GM19452 (cell line): Measurements from ENCODE around the gene FNDC3A.
"Not testable (repeated sequence)": the region's sequence is repeated elsewhere in the genome, so short reads cannot be mapped to it uniquely, and the experiment has no call there.

Experiments
- ATAC-seq: cut with Tn5 transposase; IDR thresholded peaks from one replicate; pipeline ENCODE4 v1.9.1; 2021; ENCODE audit not compliant: unreplicated experiment

The FNDC3A gene

GRCh38 chr13:49040872-49041271 is 65.2 kb downstream of the FNDC3A start:
- ATAC-seq = no peak

- no peak for ATAC-seq
Measured at GRCh38 chr13:49042476-49042875, 66.8 kb downstream of the FNDC3A start.

GRCh38 chr13:49044008-49044407 is 68.3 kb downstream of the FNDC3A start:
- no peak for ATAC-seq

GRCh38 chr13:49044836-49045235 is 69.1 kb downstream of the FNDC3A start:
- no peak for ATAC-seq

GRCh38 chr13:49046002-49046401 is 70.3 kb downstream of the FNDC3A start:
- ATAC-seq = no peak

GRCh38 chr13:49046519-49046918 is 70.8 kb downstream of the FNDC3A start:
- no peak for ATAC-seq

- no peak for ATAC-seq
Measured at GRCh38 chr13:49052813-49053212, 77.1 kb downstream of the FNDC3A start.

GRCh38 chr13:49053215-49053614 is 77.5 kb downstream of the FNDC3A start:
- ATAC-seq = no peak

GRCh38 chr13:49053906-49054305 is 78.2 kb downstream of the FNDC3A start:
- ATAC-seq = no peak

GRCh38 chr13:49055021-49055420 is 79.3 kb downstream of the FNDC3A start:
- ATAC-seq = no peak

GRCh38 chr13:49057176-49057575 is 81.5 kb downstream of the FNDC3A start:
- ATAC-seq = no peak

GRCh38 chr13:49058761-49059160 is 83.0 kb downstream of the FNDC3A start:
- ATAC-seq = no peak

- ATAC-seq = no peak
Measured at GRCh38 chr13:49060678-49061387, 85.1 kb downstream of the FNDC3A start.

- not testable (repeated sequence) for ATAC-seq
Measured at GRCh38 chr13:49061388-49061752, 85.7 kb downstream of the FNDC3A start.

GRCh38 chr13:49062297-49062896 is 86.7 kb downstream of the FNDC3A start:
- ATAC-seq = no peak

GRCh38 chr13:49063011-49063410 is 87.3 kb downstream of the FNDC3A start:
- ATAC-seq = no peak

GRCh38 chr13:49063497-49063896 is 87.8 kb downstream of the FNDC3A start:
- no peak for ATAC-seq

- no peak for ATAC-seq
Measured at GRCh38 chr13:49064476-49064875, 88.8 kb downstream of the FNDC3A start.

GRCh38 chr13:49066856-49067255 is 91.1 kb downstream of the FNDC3A start:
- ATAC-seq = no peak

- ATAC-seq = not testable (repeated sequence)
Measured at GRCh38 chr13:49068498-49068897, 92.8 kb downstream of the FNDC3A start.

GRCh38 chr13:49070021-49070420 is 94.3 kb downstream of the FNDC3A start:
- ATAC-seq = not testable (repeated sequence)

GRCh38 chr13:49071341-49071937 is 95.7 kb downstream of the FNDC3A start:
- no peak for ATAC-seq
